NCI-H446 treated with DMSO at 0.1 percent for 48 hours (cell line): ENCODE results near the gene CYGB.

Source experiments
- DNase-seq: peaks from one replicate; lab custom pipeline; 2025; lab: John Stamatoyannopoulos, UW

Gene CYGB

DNA sequence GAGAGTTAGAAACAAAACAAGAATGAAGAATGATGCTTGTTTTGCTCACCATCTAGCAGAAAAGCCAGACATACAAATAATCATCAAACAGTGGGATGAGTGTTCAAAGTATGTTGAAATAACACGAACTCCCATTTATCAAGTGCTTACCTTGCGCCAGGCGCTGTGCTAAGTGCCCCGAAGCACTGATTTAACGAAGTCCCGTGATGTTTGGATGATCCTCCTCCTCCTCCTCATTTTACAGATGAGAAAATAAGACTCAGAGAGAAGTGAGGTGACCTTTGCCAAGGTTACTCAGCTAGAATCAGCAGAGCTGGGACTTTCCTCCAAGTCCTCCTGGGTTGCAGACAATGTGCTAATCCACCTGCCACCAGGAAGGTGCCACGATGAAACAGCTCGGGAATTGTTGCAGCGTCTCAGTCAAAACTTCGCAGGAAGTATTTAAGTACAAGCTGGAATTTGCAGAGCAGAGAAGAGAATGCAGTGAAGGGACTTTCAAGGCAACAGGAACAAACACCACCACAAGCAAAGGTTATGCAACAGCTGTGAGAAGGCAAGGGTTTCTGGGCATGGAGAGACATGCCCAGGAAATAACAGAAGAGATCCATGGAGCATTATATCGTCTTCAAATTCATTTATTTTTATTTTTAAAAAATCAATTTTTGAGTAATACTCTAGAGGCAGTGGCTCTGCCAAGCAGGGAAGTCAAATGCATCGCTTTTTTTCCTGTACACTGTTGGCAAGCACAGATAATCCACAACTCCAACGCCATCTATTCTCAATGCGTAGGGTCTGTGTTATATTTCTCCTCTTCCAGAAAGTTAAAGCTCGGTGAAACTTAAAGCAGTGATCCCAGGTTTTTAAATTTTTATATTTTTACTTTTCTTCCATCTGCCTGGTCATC is 13.5 kb upstream of the CYGB start:
- no peak for DNase-seq

- no peak for DNase-seq
Observed at GRCh38 chr17:76549539-76549938, 12.0 kb upstream of the CYGB start.

- DNase-seq, result no peak
Observed at GRCh38 chr17:76549215-76549518, 11.7 kb upstream of the CYGB start.

GRCh38 chr17:76548378-76549214 is 11.1 kb upstream of the CYGB start:
- DNase-seq, result no peak

DNA sequence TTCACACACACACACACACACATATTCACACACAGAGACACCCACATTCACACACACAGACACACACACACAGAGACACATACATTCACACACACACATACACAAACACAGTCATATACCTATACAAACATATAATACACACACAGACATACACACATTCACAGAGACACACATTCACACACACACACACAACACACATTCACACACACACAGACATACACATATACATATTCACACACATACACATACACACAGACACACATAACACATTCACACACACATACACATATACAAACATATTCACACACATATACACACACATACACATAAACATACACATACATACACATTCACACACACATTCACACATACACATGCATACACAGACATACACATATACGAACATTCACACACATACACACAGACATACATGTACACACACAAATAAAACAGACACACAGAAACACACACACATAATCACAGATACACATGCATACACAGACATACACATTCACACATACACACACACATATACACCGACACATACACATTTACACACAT is 10.2 kb upstream of the CYGB start:
- DNase-seq, result no peak

DNA sequence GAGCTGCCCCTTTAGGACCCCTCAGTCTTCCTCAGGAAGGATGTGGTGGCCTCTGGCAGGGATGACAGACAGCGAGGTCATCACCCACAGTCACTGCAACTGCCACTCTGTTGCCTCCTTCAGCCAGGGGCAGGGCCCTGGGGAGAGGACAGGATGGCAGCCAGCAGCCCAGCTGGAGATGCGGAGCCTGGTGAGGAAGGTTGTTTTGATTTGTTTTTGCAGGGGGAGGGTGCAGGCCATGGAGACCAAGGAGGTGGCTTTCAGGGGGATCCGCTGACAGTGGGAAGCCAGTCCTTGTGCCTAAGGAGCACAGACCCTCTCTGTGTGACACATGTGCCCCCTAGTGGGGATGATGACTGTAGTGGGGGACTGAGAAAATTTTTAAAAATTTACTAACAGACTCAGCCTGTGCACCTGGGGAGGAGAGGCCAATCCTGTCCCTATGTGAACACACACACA is 9.7 kb upstream of the CYGB start:
- DNase-seq, result no peak

- DNase-seq, result peak; percentile 57
Observed at GRCh38 chr17:76546556-76547182, 9.2 kb upstream of the CYGB start.

GRCh38 chr17:76545918-76546555 is 8.5 kb upstream of the CYGB start:
- DNase-seq, result no peak

- DNase-seq, result no peak
Observed at GRCh38 chr17:76544546-76545365, 7.2 kb upstream of the CYGB start.

- DNase-seq, result no peak
Observed at GRCh38 chr17:76543826-76544545, 6.5 kb upstream of the CYGB start.

GRCh38 chr17:76543482-76543825 is 5.9 kb upstream of the CYGB start:
- no peak for DNase-seq

GRCh38 chr17:76542984-76543383 is 5.5 kb upstream of the CYGB start:
- no peak for DNase-seq

GRCh38 chr17:76542566-76542971 is 5.1 kb upstream of the CYGB start:
- DNase-seq, result no peak

- no peak for DNase-seq
Observed at GRCh38 chr17:76541739-76542454, 4.4 kb upstream of the CYGB start.

DNA sequence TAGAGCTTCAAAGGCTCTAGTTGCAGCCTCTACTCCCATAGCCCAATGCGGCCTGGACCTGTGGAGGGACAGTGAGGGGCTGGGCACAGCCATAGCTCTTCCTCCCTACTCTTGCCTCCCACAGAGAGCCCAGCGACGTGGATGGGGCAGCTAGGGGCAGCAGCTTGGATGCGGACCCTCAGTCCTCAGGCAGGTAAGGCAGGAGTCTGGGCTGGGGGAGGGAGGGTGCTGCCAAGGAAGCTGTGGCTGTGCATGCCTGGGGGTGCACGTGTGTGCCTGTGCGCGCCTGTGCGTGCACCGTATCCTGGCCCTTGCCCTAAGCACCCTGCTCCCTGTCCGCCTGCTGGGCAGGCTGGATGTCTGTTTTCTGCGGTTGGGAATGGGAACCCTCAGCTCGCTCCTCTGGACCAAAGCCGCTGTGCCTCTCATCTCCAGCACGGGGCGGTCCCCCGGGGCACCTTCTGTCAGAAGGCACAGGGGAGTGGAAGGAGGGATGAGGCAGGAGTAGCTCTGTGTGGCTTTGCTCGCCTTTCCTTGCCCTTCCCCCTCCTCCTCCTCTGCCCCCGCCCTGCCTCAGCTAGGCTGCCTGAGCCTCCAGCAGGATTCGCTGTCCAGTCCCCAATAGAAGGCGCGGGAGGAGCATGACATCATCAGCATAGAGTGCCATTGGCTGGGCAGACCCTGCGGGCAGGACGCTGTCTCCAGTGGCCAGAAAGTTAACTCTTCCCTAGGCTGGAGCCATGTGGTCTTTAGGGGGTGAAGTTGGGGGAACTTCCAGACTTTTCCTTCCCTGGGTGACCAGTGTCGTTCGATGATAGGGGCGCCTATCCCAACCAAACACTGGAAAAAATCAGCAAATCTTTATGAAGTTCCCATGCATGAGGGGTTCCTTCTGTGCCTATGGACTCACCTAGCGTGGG is 3.1 kb upstream of the CYGB start:
- no peak for DNase-seq

- DNase-seq, result no peak
Observed at GRCh38 chr17:76539631-76540271, 2.2 kb upstream of the CYGB start, which contains the start of gene PRCD. TSS of gene PRCD (plus strand) at chr17:76540044. CDS start at chr17:76540142, 98 bp downstream.

GRCh38 chr17:76538941-76539570 is 1.5 kb upstream of the CYGB start:
- no peak for DNase-seq
